Effector memory CD4-positive, alpha-beta T cell (primary cell): ENCODE data around the gene ARHGAP19.

Experiments
- DNase-seq, 3 donors: peaks; one replicate each; pipeline ENCODE4 v3.0.0-alpha.2; 2020
- H3K27ac ChIP-seq: 2 replicates; pipeline ENCODE4 v1.7.0; 2013; ENCODE audit warnings: mild to moderate bottlenecking, low read length, moderate library complexity; ENCODE audit not compliant: insufficient read depth, poor library complexity, severe bottlenecking
- H3K27me3 ChIP-seq: replicated peaks from 2 replicates; pipeline ENCODE4 v1.7.0; 2013; ENCODE audit warnings: mild to moderate bottlenecking, low read length; ENCODE audit not compliant: insufficient read depth, control insufficient read depth, poor library complexity, severe bottlenecking
- H3K36me3 ChIP-seq: 2 replicates; pipeline ENCODE4 v1.7.0; 2013; ENCODE audit warnings: mild to moderate bottlenecking, low read length, moderate library complexity; ENCODE audit not compliant: control insufficient read depth, insufficient read depth
- H3K4me1 ChIP-seq: 2 replicates; pipeline ENCODE4 v1.7.0; 2013; ENCODE audit warnings: low read length, mild to moderate bottlenecking; ENCODE audit not compliant: control insufficient read depth, insufficient read depth, poor library complexity, severe bottlenecking
- H3K4me3 ChIP-seq: 2 replicates; pipeline ENCODE4 v1.7.0; 2013; ENCODE audit warnings: low read length, low read depth, mild to moderate bottlenecking; ENCODE audit not compliant: insufficient read depth, poor library complexity, severe bottlenecking
- H3K9me3 ChIP-seq: 2 replicates; pipeline ENCODE4 v1.7.0; 2013; ENCODE audit warnings: mild to moderate bottlenecking, low read length, moderate library complexity; ENCODE audit not compliant: control insufficient read depth

The ARHGAP19 gene

GRCh38 chr10:97220355-97220754 is 72.1 kb downstream of the ARHGAP19 start:
- Histone ChIP-seq H3K27ac (no peak overlapping the region), H3K4me1 (no peaks in the 10 kb centered on the region)

GRCh38 chr10:97217299-97217698 is 75.1 kb downstream of the ARHGAP19 start:
- H3K36me3 ChIP-seq = no peaks in the 10 kb centered on the region
- no peak overlapping the region for H3K4me3 ChIP-seq
- no peak for DNase-seq
- H3K4me1 ChIP-seq = no peaks in the 10 kb centered on the region
- H3K27ac ChIP-seq = no peak overlapping the region
- H3K9me3 ChIP-seq = no peaks in the 10 kb centered on the region
- no peaks in the 10 kb centered on the region for H3K27me3 ChIP-seq

More at GRCh38 chr10:97220355-97220754, 72.1 kb downstream of the ARHGAP19 start:
- Histone ChIP-seq H3K27me3 (no peaks in the 10 kb centered on the region), H3K4me3 (no peak overlapping the region), H3K36me3 (no peaks in the 10 kb centered on the region), H3K9me3 (no peaks in the 10 kb centered on the region)
- DNase-seq = no peak

- Histone ChIP-seq H3K27ac (no peak overlapping the region), H3K4me3 (no peak overlapping the region), H3K27me3 (no peaks in the 10 kb centered on the region), H3K4me1 (no peaks in the 10 kb centered on the region), H3K9me3 (no peaks in the 10 kb centered on the region), H3K36me3 (no peaks in the 10 kb centered on the region)
- no peak for DNase-seq
These were observed 76.7 kb downstream of the ARHGAP19 start for GRCh38 chr10:97215619-97216260.

GRCh38 chr10:97213431-97213830 is 79.0 kb downstream of the ARHGAP19 start:
- Histone ChIP-seq H3K36me3 (no peaks in the 10 kb centered on the region), H3K4me3 (no peak overlapping the region), H3K4me1 (no peaks in the 10 kb centered on the region), H3K27ac (no peak overlapping the region), H3K27me3 (no peaks in the 10 kb centered on the region), H3K9me3 (no peaks in the 10 kb centered on the region)
- no peak for DNase-seq

- H3K27ac ChIP-seq = no peak overlapping the region
- no peak for DNase-seq
- H3K4me3 ChIP-seq = no peak overlapping the region
- H3K4me1 ChIP-seq = no peaks in the 10 kb centered on the region
- H3K9me3 ChIP-seq = no peaks in the 10 kb centered on the region
- no peaks in the 10 kb centered on the region for H3K36me3 ChIP-seq
- no peaks in the 10 kb centered on the region for H3K27me3 ChIP-seq
These were observed 81.2 kb downstream of the ARHGAP19 start for GRCh38 chr10:97211229-97211628.

GRCh38 chr10:97210543-97210960 is 81.9 kb downstream of the ARHGAP19 start:
- H3K4me1 ChIP-seq = no peaks in the 10 kb centered on the region
- no peaks in the 10 kb centered on the region for H3K36me3 ChIP-seq
- H3K27ac ChIP-seq = no peak overlapping the region
- no peak overlapping the region for H3K4me3 ChIP-seq
- H3K27me3 ChIP-seq = no peaks in the 10 kb centered on the region
- peak; percentile 31 to 55 (median 45) for DNase-seq
- no peaks in the 10 kb centered on the region for H3K9me3 ChIP-seq

GRCh38 chr10:97207756-97208346 is 84.6 kb downstream of the ARHGAP19 start:
- Histone ChIP-seq H3K27ac (no peak overlapping the region), H3K9me3 (no peaks in the 10 kb centered on the region), H3K36me3 (no peaks in the 10 kb centered on the region), H3K4me1 (no peaks in the 10 kb centered on the region), H3K27me3 (no peaks in the 10 kb centered on the region), H3K4me3 (no peak overlapping the region)
- no peak for DNase-seq

- Histone ChIP-seq H3K27ac (no peak overlapping the region), H3K4me3 (no peak overlapping the region), H3K4me1 (no peaks in the 10 kb centered on the region), H3K27me3 (no peaks in the 10 kb centered on the region), H3K9me3 (no peaks in the 10 kb centered on the region), H3K36me3 (no peaks in the 10 kb centered on the region)
- no peak for DNase-seq
These were observed 85.3 kb downstream of the ARHGAP19 start for GRCh38 chr10:97207131-97207530.

GRCh38 chr10:97204826-97205679 is 87.4 kb downstream of the ARHGAP19 start:
- Histone ChIP-seq H3K4me3 (no peak overlapping the region), H3K4me1 (no peaks in the 10 kb centered on the region), H3K27ac (no peak overlapping the region), H3K36me3 (no peaks in the 10 kb centered on the region), H3K9me3 (no peaks in the 10 kb centered on the region), H3K27me3 (no peaks in the 10 kb centered on the region)
- no peak for DNase-seq

GRCh38 chr10:97203220-97203619 is 89.2 kb downstream of the ARHGAP19 start:
- H3K4me1 ChIP-seq = no peaks in the 10 kb centered on the region
- H3K4me3 ChIP-seq = no peak overlapping the region
- H3K27me3 ChIP-seq = no peaks in the 10 kb centered on the region
- H3K9me3 ChIP-seq = no peaks in the 10 kb centered on the region
- no peak overlapping the region for H3K27ac ChIP-seq
- H3K36me3 ChIP-seq = no peaks in the 10 kb centered on the region
- no peak for DNase-seq
